Measurements from ENCODE around the gene EIF3J. TPM values are rescaled to one million over a fixed set of nuclear protein-coding genes. Genes with fewer than 3 reads are reported as not detected.
A peak's percentile ranks its signal among the peaks of the same experiment; 100 is the strongest.

The EIF3J gene
- total RNA-seq, 4 donors from 2014 or later, result 41.4 to 71.7 (median 57.7) TPM

DNA sequence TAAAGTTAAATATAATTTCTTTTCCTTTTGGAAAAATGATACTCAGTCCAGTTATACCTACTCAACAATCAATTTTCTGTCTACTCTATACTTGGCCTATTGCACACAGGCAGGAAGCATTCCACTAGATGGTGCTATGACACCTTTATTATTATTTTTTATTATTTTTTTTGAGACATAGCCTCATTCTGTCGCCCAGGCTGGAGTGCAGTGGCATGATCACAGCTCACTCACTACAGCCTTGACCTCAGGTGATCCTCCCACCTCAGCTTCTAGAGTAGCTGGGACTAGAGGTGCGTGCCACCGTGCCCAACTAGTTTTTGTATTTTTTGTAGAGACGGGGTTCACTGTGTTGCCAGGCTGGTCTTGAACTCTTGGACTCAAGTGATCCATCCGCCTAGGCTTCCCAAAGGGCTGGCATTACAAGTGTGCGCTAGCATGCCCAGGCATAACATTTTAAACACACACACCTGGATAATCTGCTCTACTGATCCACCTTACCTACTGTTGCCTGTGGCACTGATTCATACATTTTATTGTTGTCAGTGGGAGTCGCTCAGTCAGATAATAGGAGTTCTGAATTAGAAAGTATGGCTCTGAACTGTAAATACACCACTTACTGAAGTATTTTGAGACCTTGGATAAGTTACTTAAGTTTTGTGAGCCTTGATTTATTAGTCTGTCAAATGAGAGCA, 56.2 kb downstream of the EIF3J start:
- no peaks in the 10 kb centered on the region for H3K9me3 ChIP-seq
- H3K4me1 ChIP-seq, result peaks cover 11% of the 10 kb centered on the region
- no peak overlapping the region for H3K27ac ChIP-seq
- 62% methylated on average over 7 of the region's 7 CpGs for WGBS
- DNase-seq (ENCODE audit: low spot score in 2 of 2), result no peak
- peaks cover 96% of the 10 kb centered on the region for H3K36me3 ChIP-seq
- no peak overlapping the region for H3K4me3 ChIP-seq
- TF ChIP-seq, protein P1, sequence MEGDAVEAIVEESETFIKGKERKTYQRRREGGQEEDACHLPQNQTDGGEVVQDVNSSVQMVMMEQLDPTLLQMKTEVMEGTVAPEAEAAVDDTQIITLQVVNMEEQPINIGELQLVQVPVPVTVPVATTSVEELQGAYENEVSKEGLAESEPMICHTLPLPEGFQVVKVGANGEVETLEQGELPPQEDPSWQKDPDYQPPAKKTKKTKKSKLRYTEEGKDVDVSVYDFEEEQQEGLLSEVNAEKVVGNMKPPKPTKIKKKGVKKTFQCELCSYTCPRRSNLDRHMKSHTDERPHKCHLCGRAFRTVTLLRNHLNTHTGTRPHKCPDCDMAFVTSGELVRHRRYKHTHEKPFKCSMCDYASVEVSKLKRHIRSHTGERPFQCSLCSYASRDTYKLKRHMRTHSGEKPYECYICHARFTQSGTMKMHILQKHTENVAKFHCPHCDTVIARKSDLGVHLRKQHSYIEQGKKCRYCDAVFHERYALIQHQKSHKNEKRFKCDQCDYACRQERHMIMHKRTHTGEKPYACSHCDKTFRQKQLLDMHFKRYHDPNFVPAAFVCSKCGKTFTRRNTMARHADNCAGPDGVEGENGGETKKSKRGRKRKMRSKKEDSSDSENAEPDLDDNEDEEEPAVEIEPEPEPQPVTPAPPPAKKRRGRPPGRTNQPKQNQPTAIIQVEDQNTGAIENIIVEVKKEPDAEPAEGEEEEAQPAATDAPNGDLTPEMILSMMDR (IDR thresholded peaks at IDR 0.05), result peak in 1 of 2 donors; percentile 28
- no peak for TF ChIP-seq POLR2AphosphoS5 (IDR thresholded peaks at IDR 0.05)
- TF ChIP-seq EP300 (IDR thresholded peaks at IDR 0.05), result no peak
- TF ChIP-seq POLR2A (IDR thresholded peaks at IDR 0.05), result no peak
- no peaks in the 10 kb centered on the region for H3K27me3 ChIP-seq

GRCh38 chr15:44595246-44595645, 58.3 kb downstream of the EIF3J start:
- WGBS, result 68% methylated on average over 1 of the region's 1 CpG
- H3K36me3 ChIP-seq, result peaks cover 84% of the 10 kb centered on the region
- peaks cover 17% of the 10 kb centered on the region for H3K4me1 ChIP-seq
- H3K4me3 ChIP-seq, result no peak overlapping the region
- H3K27ac ChIP-seq, result no peak overlapping the region
- DNase-seq (ENCODE audit: low spot score in 2 of 2), result no peak
- no peaks in the 10 kb centered on the region for H3K9me3 ChIP-seq
- H3K27me3 ChIP-seq, result no peaks in the 10 kb centered on the region
- no peak for TF ChIP-seq POLR2AphosphoS5 (IDR thresholded peaks at IDR 0.05)

- no peaks in the 10 kb centered on the region for H3K9me3 ChIP-seq
- H3K36me3 ChIP-seq, result peaks cover 84% of the 10 kb centered on the region
- no peak for TF ChIP-seq POLR2A (IDR thresholded peaks at IDR 0.05)
- no peak for TF ChIP-seq EP300 (IDR thresholded peaks at IDR 0.05)
- 96% methylated on average over 3 of the region's 3 CpGs for WGBS
- H3K4me1 ChIP-seq, result peaks cover 13% of the 10 kb centered on the region
- no peak for DNase-seq (ENCODE audit: low spot score in 2 of 2)
- no peaks in the 10 kb centered on the region for H3K27me3 ChIP-seq
- H3K4me3 ChIP-seq, result no peak overlapping the region
- no peak overlapping the region for H3K27ac ChIP-seq
Observed at GRCh38 chr15:44595656-44596510, 58.9 kb downstream of the EIF3J start.

- TF ChIP-seq POLR2AphosphoS5 (IDR thresholded peaks at IDR 0.05), result no peak
- TF ChIP-seq, protein P1 (IDR thresholded peaks at IDR 0.05), result no peak
- Histone ChIP-seq H3K36me3 (peaks cover 84% of the 10 kb centered on the region), H3K4me1 (peaks cover 11% of the 10 kb centered on the region), H3K4me3 (no peak overlapping the region), H3K27ac (no peak overlapping the region), H3K27me3 (no peaks in the 10 kb centered on the region), H3K9me3 (no peaks in the 10 kb centered on the region)
- no peak for DNase-seq (ENCODE audit: low spot score in 2 of 2)
- WGBS, result 77% methylated on average over 1 of the region's 1 CpG
Observed at GRCh38 chr15:44596511-44597010, 59.6 kb downstream of the EIF3J start.

DNA sequence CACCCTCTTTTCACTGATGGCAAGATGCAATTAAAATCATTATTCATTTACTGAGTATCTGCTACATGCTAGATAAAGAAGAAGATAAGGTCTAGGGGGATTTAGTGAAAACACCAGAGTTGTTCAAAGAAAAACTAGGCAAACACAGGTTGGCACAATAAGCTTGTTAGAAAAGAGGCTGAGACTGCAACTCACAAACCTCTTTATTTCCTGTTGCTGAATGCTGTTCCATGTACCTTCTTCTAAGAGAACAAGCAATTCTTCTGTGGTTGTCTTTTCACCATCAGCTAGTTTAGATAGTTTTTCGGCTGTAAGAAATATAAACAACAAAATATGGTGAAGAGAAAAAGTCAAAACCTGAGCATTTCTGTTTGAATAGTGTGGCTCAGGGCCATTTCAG, 61.1 kb downstream of the EIF3J start:
- Histone ChIP-seq H3K9me3 (no peaks in the 10 kb centered on the region), H3K4me3 (no peak overlapping the region), H3K4me1 (peaks cover 11% of the 10 kb centered on the region), H3K27ac (no peak overlapping the region), H3K27me3 (no peaks in the 10 kb centered on the region), H3K36me3 (peaks cover 82% of the 10 kb centered on the region)
- DNase-seq (ENCODE audit: low spot score in 2 of 2), result no peak
- TF ChIP-seq, protein P1 (IDR thresholded peaks at IDR 0.05), result no peak
- no peak for TF ChIP-seq POLR2A (IDR thresholded peaks at IDR 0.05)
- no peak for TF ChIP-seq POLR2AphosphoS5 (IDR thresholded peaks at IDR 0.05)
- 89% methylated on average over 1 of the region's 1 CpG for WGBS

DNA sequence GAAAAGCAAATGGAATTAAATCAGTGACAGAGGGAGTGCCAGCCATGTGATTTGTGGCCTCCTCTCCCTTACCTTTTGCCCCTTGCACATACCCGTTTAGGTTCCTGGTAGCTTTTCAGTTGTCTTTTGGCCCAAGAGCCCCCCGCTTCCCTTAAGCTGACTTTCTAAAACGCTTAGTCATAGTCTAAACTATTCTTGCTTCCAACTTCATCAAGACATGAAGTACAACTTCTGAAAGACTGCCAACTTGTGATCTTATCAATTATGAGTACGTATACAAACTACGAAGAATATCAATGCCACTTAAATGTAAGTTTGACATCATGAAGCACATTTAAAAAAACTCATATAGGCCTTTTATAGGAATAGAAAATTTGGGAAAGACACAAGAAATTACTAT, 61.9 kb downstream of the EIF3J start:
- TF ChIP-seq, protein P1 (IDR thresholded peaks at IDR 0.05), result no peak
- TF ChIP-seq POLR2A (IDR thresholded peaks at IDR 0.05) (no peak), EP300 (IDR thresholded peaks at IDR 0.05) (no peak), POLR2AphosphoS5 (IDR thresholded peaks at IDR 0.05) (no peak)
- Histone ChIP-seq H3K4me1 (peaks cover 6% of the 10 kb centered on the region), H3K9me3 (no peaks in the 10 kb centered on the region), H3K27me3 (no peaks in the 10 kb centered on the region), H3K27ac (no peak overlapping the region), H3K36me3 (peaks cover 81% of the 10 kb centered on the region), H3K4me3 (no peak overlapping the region)
- DNase-seq (ENCODE audit: low spot score in 2 of 2), result no peak
- 48% methylated on average over 5 of the region's 5 CpGs for WGBS
